Peyer's patch (tissue), 4 donors: ENCODE measurements around the gene ALDH7A1. TPM values are rescaled to one million over a fixed set of nuclear protein-coding genes. Genes with fewer than 3 reads are reported as not detected.

Source experiments
- DNase-seq, 3 donors: peaks; one replicate each; pipeline ENCODE4 v3.0.0-alpha.2; 2017 to 2019
- H3K27ac ChIP-seq, 4 donors: fragments of 200-600 bp; sonication (generic); one replicate each; pipeline ENCODE4 v1.5.1; 2016 to 2019
- H3K27me3 ChIP-seq, 2 donors: fragments of 200-600 bp; sonication (generic); one replicate each; pipeline ENCODE4 v1.5.1; 2019
- H3K36me3 ChIP-seq, 3 donors: fragments of 200-600 bp; sonication (generic); one replicate each; pipeline ENCODE4 v1.5.1; 2016 to 2019
- H3K4me1 ChIP-seq, 4 donors: fragments of 200-600 bp; sonication (generic); one replicate each; pipeline ENCODE4 v1.5.1; 2016 to 2019
- H3K4me3 ChIP-seq, 4 donors: fragments of 200-600 bp; sonication (generic); 1 replicate in 3 of 4; 2 replicates in 1 of 4; pipeline ENCODE4 v1.5.1; 2016 to 2019; ENCODE audit warnings: mild to moderate bottlenecking in 1 of 4
- H3K9me3 ChIP-seq, 4 donors: fragments of 200-600 bp; sonication (generic); one replicate each; pipeline ENCODE4 v1.5.1; 2016 to 2019; ENCODE audit warnings: mild to moderate bottlenecking in 1 of 4
- CTCF ChIP-seq, 6 experiments: fragments of 450-650 bp in 4 of 6; fragments of 200-600 bp in 2 of 6; sonication (generic) in 1 of 6; IDR thresholded peaks; one replicate each; pipeline ENCODE4 v1.5.1; 2017 to 2019; ENCODE audit warnings: antibody characterized with exemption in 6 of 6, mild to moderate bottlenecking in 3 of 6, moderate library complexity in 1 of 6
- POLR2A ChIP-seq, 2 donors: fragments of 450-650 bp; IDR thresholded peaks; one replicate each; pipeline ENCODE4 v1.5.1; 2017; ENCODE audit warnings: antibody characterized with exemption in 2 of 2, mild to moderate bottlenecking in 2 of 2, moderate library complexity in 2 of 2
- total RNA-seq, 4 donors: library from RNA; depleted of rRNA; stranded (reverse); fragments of >200 nt; gene quantifications; one replicate each; pipeline ENCODE4 v1.1.0, GENCODE V29; 2016

Gene ALDH7A1
- total RNA-seq, 4 donors from 2014 or later: 19.4 to 25.7 (median 22.0) TPM

GRCh38 chr5:126599499-126599898 is 4.5 kb upstream of the ALDH7A1 start:
- no peak overlapping the region for H3K27ac ChIP-seq
- no peaks in the 10 kb centered on the region for H3K27me3 ChIP-seq
- peaks cover 0 to 11% (median 0%) of the 10 kb centered on the region in 3 donors for H3K36me3 ChIP-seq
- peaks cover 0 to 15% (median 12%) of the 10 kb centered on the region in 4 donors for H3K4me1 ChIP-seq
- no peaks in the 10 kb centered on the region for H3K9me3 ChIP-seq
- no peak overlapping the region for H3K4me3 ChIP-seq
- TF ChIP-seq CTCF (IDR thresholded peaks at IDR 0.05) (no peak), POLR2A (IDR thresholded peaks at IDR 0.05) (no peak)
- DNase-seq: no peak

- no peaks in the 10 kb centered on the region for H3K27me3 ChIP-seq
- no peak overlapping the region for H3K4me3 ChIP-seq
- no peak for TF ChIP-seq POLR2A (IDR thresholded peaks at IDR 0.05)
- TF ChIP-seq CTCF (IDR thresholded peaks at IDR 0.05): no peak
- H3K9me3 ChIP-seq: no peaks in the 10 kb centered on the region
- peaks cover 0 to 20% (median 12%) of the 10 kb centered on the region in 4 donors for H3K4me1 ChIP-seq
- no peaks in the 10 kb centered on the region for H3K36me3 ChIP-seq
- no peak overlapping the region for H3K27ac ChIP-seq
- no peak for DNase-seq
Observed at GRCh38 chr5:126597156-126597555, 2.1 kb upstream of the ALDH7A1 start.

GRCh38 chr5:126595486-126596083 is 566 bp upstream of the ALDH7A1 start:
- H3K4me1 ChIP-seq: peaks cover 0 to 12% (median 4%) of the 10 kb centered on the region in 4 donors
- no peak for DNase-seq

GRCh38 chr5:126591549-126591948 is 3.5 kb downstream of the ALDH7A1 start:
- Histone ChIP-seq H3K9me3 (no peaks in the 10 kb centered on the region), H3K27me3 (no peaks in the 10 kb centered on the region), H3K27ac (no peak overlapping the region), H3K4me3 (no peak overlapping the region), H3K4me1 (peaks cover 0 to 12% (median 4%) of the 10 kb centered on the region in 4 donors), H3K36me3 (peaks cover 0 to 8% (median 0%) of the 10 kb centered on the region in 3 donors)
- TF ChIP-seq CTCF (IDR thresholded peaks at IDR 0.05): no peak
- TF ChIP-seq POLR2A (IDR thresholded peaks at IDR 0.05): no peak
- DNase-seq: no peak

More at GRCh38 chr5:126595486-126596083, 566 bp upstream of the ALDH7A1 start:
- Histone ChIP-seq H3K27me3 (no peaks in the 10 kb centered on the region), H3K4me3 (peak overlapping the region; percentile 46 to 73 (median 58)), H3K36me3 (no peaks in the 10 kb centered on the region), H3K27ac (peak overlapping the region; percentile 48 to 73 (median 66)), H3K9me3 (no peaks in the 10 kb centered on the region)
- no peak for TF ChIP-seq CTCF (IDR thresholded peaks at IDR 0.05)
- no peak for TF ChIP-seq POLR2A (IDR thresholded peaks at IDR 0.05)

GRCh38 chr5:126589536-126590297 is 5.3 kb downstream of the ALDH7A1 start:
- peaks cover 0 to 8% (median 0%) of the 10 kb centered on the region in 3 donors for H3K36me3 ChIP-seq
- no peaks in the 10 kb centered on the region for H3K9me3 ChIP-seq
- no peaks in the 10 kb centered on the region for H3K27me3 ChIP-seq
- H3K4me1 ChIP-seq: peaks cover 0 to 12% (median 1%) of the 10 kb centered on the region in 4 donors
- no peak for DNase-seq
- TF ChIP-seq CTCF (IDR thresholded peaks at IDR 0.05): no peak
- TF ChIP-seq POLR2A (IDR thresholded peaks at IDR 0.05): no peak
- no peak overlapping the region for H3K27ac ChIP-seq
- no peak overlapping the region for H3K4me3 ChIP-seq
